Stimulated activated CD4-positive, alpha-beta T cell treated with anti-CD3 and anti-CD28 coated beads, Interleukin-12 subunit alpha, Interleukin-12 subunit beta, amount 100 ng/mL, for 48 hours (primary cell): ENCODE measurements around the gene BAG3.
"Not testable (repeated sequence)": the region's sequence is repeated elsewhere in the genome, so short reads cannot be mapped to it uniquely, and the experiment has no call there.

Source experiments
- DNase-seq, 3 donors: peaks; one replicate each; pipeline ENCODE4 v3.0.0-alpha.2; 2020; ENCODE audit warnings: low read depth in 2 of 3, low spot score in 1 of 3

BAG3 gene

DNA sequence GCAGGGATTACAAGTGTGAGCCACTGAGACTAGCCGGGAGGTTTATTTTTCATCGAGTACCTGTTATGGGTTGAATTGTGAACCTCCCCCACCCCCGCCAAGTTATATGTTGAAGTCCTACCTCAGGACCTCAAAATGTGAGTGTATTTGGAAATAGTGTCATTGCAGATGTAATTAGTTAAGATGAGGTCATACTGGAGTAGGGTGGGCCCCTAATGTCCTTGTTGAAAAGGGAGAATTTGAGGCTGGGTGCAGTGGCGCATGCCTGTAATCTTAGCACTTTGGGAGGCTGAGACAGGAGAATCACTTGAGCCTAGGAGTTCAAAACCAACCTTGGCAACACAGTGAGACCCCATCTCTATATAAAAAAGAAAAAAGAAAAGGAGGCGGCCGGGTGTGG, 10.8 kb upstream of the BAG3 start:
- no peak for DNase-seq

DNA sequence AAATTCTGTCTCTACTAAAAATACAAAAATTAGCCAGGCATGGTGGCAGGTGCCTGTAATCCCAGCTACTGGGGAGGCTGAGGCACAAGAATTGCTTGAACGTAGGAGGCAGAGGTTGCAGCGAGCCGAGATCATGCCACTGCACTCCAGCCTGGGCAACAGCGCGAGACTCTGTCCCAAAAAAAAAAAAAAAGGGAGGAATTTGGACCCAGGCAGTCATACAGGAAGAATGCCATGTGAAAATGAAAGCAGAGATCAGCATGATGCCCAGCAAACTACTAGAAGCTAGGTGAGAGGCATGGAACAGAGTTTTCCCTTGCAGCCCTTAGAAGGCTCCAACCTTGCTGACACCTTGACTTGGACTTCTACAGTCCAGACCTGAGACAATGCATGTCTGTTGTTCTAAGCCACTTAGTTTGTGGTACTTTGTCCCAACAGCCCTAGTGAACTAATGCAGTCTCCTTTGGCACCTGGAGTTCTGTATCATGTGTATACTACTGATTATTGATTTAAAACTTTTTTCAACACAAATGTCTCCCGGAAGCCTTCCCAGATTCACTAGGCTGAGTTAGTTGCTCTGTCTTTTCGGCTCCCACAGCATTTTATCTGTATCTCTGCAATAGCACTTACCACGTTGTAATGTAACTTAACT, 10.2 kb upstream of the BAG3 start:
- DNase-seq, result no peak

DNA sequence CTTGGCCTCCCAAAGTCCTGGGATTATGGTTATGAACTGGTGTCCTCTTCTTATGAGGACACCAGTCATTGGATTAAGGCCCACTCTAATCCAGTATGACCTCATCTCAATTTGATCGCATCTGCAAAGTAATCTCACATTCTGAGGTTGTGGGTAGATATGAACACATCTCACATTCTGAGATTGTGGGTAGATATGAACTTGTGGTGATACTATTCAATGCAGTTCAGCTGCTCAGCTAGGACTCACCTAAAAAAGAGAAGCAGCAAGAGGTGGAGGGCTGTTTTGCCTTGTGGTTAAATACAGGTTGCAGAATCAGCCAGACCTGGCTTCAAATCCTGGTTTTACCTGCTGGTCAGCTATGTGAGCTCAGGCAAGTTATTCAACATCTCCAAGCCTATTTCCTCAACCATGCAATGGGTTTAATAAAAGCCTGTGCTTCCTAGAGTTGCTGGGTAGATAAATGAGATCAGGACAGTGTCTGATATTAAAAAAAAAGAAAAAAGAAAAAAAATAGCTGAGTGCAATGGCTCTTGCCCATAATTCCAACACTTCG, 8.5 kb upstream of the BAG3 start:
- DNase-seq, result no peak

DNA sequence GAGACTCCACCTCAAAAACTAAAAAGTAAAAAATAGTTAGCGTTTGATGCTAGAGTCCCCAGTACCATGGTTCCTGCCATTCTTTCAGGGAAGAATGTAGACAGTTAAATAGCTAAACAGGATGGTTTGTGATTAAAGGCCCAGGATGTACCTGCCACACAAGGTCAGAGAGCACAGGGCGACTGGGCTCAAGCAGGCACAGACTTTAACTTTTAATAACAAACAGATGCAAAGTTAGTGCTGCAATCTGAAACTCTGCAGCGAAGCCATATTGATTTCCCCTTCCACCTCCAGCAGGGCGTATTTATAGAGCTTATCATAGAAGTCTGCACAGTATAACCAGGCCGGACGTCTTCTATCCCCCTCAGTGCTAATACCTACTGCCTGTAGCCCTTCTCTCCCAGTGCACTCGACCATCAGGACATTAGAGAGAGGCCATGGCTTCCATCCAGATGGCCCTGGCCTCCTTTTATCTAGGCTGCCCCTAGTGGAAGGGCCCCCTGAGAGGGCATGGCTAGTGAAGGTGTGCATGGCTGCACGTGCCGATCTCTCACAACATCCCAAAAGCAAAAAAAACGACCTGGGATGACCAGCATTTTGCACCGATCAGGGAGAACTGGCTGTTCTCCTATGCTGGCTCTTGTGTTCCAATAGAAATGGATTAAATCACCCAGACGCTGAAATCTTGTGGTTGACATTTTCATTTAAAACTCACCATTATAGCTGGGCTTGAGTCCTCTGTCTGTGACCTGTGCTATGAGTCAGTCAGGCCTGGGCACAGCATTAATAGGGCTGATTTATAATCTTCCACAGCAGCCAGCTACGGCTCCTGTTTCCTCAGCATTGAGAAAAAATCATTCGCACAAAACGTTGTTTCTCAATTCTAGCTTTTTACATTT, 7.6 kb upstream of the BAG3 start:
- no peak for DNase-seq

DNA sequence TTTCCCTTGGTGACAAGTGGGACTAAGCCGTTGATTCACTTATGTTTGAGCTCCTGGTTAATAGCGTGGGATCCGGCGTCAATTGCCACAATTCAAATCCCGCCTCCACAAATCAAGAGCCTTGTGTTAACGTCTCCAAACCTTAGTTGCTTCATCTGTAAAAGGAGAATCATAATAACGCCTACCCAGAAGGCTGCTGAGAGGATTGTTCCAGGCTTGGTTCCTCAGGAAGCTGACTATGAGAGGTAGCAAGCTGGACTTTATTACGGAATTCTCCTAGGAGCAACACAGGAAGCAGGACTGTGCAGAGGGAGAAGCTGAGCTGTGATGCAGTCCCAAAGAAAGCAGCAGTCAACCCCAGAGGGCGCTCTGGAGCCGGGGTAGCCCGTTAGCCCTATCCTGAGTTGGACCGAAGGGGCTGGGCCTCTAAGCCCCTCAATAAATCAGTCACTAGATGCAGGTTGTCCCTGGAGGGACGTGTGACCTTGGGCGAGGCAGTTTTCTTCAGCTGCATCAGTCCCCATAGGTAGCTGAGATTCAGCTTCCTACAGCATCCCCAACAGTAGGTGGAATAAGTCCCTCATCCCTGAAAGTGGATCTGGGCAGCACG, 6.9 kb upstream of the BAG3 start:
- DNase-seq, result no peak

DNA sequence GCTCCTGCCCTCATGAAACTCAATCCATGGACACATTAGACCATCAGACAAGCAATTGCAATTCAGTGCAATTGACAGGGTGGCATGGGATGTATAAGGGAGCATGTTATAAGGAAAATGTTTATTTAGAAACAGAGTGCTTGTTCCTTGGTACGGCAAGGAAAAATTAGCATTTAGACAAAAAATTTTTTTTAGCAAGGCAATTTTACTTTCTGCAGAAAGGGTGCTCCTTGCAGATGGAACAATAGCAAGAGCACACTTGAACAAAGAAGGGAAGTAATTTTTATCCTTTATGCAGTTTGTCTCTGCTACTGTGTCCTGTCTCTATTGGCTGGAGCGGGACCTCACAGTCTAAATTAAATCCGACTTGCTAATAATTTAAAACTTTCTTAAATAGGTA, 6.2 kb upstream of the BAG3 start:
- DNase-seq, result no peak

DNA sequence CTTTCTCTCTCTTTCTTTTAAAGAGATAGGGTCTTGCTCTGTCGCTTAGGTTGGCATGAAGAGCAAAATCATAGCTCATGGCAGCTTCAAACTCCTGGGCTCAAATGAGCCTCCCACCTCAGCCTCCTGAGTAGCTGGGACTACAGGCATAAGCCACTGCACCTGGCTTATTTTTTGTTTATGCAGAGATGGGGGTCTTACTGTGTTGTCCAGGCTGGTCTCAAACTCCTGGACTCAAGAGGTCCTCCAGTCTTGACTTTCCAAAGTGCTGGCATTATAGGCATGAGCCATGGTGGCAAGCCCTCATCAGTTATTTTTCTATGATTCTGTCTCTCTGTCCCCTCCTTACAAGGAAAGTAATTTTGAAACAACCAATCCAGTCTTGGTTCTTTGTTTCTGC, 1.1 kb upstream of the BAG3 start:
- DNase-seq, result no peak

DNA sequence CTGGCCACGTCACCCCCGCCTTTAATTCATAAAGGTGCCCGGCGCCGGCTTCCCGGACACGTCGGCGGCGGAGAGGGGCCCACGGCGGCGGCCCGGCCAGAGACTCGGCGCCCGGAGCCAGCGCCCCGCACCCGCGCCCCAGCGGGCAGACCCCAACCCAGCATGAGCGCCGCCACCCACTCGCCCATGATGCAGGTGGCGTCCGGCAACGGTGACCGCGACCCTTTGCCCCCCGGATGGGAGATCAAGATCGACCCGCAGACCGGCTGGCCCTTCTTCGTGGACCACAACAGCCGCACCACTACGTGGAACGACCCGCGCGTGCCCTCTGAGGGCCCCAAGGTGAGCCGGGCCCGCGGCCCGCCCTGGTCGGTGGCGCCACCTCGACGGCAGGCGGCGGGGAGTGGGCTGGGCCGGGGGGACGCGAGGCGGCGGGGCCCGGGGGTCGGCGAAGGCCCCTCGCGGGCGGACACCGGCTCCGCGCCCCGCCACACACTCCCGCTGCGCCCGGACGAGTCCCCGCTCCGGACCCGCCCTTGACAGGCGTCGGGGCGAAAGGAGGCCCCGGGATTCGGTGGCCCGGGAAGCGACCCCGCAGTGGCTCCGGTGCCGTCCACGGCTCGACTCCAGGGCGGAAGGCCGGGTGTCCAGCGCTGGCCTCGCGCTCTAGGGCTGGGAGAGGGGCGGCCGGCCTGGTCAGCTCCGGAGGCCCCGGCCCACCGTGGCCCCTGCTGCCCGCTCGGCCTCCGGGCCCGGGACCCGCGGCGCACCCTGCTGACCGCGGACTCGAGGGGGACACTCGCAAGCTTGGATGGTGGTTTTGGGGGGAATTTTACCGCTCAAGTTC, 557 bp downstream of the BAG3 start:
- DNase-seq, result no peak

DNA sequence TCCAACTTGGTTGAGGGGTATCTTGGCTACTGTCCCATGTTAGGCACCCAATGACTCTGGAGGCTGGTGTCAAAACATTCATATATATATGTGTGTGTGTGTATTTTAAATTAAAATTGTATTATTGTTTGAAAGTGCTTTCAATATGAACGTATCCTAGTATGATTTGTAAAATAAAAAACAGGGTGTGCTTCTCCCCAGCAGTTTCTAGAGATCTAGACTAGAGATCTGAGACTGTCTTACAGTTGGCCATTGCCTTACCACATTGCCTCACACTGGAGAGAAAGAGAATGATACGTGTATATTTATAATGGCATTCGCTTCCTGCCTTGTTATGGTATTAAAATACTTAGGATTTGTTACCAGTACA, 1.2 kb downstream of the BAG3 start:
- DNase-seq, result peak in 1 of 3 donors; percentile 9

DNA sequence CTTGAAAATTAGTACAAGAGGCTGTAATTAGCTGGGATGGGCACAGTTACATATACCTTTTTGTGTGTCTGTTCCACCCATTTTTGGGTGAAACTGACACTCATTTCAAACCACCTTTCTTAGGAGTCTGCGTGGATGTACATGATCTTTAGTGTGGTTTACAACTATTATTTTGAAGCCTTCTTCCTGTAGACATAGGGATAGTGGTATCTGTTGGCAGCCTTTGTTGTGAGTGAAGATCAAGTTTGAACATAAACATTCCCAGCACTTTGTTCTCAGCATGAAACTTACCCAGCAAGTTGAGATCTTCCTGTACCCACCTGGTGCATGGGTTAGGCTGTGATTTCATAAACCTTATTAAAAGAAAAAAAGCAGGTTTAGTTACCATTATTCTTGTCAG, 2.0 kb downstream of the BAG3 start:
- no peak for DNase-seq

DNA sequence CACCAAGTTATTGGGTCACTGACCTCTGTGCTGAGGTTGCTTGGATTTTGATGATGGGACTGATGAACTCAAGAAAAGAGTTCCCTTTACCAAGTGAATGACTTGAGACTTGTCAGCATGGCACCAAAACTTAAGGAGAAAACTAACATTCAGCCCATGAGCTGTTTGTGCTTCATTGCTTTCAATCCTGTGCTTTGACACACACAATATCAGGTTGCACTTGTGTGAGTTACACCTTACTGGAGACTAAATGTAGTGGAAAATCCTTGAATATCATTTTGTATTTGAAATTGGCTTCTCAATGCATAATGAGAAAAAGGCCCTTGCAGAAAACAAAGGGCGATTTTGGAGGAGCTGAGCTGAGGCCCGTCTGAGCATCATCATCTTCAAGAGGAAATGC, 2.7 kb downstream of the BAG3 start:
- DNase-seq, result no peak

DNA sequence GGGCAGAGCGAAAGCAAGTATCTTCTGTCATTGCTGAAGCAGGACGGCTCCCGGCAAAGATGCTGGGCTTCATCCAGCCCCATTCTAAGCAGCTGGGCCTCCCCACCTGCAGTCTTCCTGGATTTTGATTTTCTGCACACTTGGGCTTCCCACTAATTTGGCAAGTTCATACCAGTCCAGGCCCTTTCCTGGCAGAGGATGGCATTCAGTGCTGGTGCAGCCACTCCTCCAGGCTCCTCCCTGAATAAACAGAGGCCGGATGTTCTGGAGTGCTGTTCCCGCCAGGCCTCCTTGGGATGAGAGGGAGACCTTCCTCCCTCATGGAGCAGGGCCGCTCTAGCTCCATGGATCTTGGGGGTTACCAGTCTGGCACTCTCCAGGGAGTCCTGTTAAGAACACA, 3.4 kb downstream of the BAG3 start:
- DNase-seq, result no peak

DNA sequence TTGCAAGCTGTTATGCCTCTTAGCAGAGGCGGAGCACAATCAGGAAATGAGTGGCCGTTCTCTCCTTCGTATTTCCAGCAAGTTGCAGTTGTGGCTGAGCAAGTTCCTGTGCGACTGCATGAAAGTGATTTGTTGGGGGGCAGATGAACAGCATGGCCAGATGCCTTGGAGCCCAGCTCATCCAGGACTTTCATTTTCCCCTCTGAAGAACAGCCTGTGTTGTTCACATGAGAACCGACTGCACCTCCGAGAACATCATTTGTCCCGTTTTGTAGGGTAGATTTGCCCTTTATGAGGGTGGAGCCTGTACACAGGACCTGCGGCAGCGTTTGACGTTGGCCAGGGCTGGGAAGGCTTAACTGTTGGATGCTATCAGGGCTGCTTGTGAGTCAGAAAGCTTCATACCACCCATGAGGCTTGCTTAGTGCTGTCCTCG, 4.4 kb downstream of the BAG3 start:
- peak; percentile 38 to 55 (median 44) for DNase-seq

DNA sequence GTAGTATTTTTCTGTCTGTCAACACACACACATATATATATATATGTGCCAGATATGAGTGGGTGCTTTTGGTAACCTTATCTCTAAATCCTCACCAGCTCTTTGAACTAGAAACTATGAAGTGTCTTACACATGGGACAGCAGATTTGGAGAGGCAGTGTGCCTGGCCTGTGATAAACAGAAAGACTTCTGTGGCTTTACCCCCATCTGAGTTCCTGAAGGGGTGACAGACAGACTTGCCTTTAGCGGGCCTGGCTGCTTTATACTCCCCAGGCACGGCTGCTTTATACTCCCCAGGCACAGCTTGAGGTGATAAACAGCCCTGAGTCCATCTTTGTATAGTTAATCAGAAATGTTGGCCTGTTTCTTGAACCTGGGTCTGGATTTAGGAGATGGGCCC, 5.6 kb downstream of the BAG3 start:
- DNase-seq, result no peak

DNA sequence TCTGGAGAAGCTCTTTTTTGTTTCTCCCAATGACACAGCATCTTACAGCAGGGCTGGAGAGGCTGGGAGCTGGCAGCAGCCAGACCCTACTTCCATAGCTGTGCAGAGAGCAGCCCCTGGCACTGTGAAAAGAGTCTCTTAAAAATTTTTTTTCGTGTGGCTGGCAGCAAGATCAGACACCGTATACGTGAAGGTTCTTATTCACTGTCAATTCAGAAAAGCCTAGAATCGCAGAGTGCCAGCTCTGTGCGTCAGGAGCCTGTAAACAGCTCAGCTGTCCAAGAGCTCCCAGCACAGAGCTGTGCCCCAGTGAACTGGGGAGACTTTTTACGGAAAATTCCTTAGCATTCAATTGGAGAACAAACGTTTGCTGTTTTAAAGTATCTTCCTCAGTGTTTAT, 6.5 kb downstream of the BAG3 start:
- DNase-seq, result no peak

DNA sequence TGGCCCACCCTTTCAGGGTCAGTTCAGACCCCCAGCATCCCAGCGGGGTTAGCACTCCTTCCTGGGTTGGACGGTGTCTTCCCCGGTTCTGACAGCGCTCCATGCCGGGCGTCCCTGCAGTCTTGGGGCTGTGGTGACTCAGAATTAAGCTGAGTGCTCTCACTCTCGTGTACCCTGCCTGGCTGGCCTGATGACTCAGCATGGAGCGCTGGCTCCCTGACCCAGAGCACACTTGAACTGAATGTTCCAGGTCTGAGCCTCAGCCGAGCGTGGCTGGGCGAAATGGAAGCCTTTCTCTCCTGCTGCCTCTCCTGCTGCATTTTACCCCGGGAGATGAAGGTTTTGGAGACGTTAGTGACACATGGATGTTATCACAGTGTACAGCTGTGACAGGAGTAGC, 7.1 kb downstream of the BAG3 start:
- no peak for DNase-seq

DNA sequence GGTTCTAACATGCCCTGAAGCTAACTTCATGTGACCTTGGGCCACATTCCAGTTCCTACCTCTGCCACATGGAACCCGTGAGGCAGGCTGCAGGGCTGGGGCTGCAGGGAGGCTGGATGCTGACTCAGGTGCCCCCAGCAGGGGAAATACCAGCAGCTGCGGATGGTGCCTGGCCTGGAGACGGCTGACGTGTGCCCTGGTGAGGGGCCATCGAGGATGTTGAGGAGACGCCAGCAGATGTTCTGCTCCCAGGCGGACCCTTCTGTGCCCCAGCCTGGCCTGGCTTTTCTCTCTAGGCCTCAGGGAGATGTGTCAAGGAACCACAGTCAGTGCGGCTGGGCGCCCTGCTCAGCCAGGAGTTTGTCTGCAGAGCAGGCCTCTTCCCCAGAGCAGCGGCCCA, 8.8 kb downstream of the BAG3 start:
- DNase-seq, result no peak

DNA sequence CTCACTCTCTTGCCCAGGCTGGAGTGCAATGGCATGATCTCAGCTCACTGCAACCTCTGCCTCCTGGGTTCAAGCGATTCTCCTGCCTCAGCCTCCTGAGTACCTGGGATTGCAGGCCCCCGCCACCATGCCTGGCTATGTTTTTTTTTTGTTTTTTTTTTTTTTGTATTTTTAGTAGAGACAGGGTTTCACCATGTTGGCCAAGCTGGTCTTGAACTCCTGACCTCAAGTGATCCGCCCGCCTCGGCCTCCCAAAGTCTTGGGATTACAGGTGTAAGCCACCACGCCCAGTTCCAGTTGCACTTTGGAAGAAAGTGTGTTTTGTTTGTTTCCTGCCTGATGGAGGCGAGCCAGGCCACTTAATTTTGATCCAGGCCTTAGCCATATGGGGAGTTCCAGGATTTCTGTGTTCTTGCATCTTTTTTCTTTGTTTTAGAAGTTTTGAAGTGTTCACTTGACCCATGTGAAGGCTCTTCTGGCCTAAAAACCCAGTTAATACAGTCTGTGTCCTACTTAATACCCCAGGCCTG, 11.0 kb downstream of the BAG3 start:
- not testable (repeated sequence) for DNase-seq

DNA sequence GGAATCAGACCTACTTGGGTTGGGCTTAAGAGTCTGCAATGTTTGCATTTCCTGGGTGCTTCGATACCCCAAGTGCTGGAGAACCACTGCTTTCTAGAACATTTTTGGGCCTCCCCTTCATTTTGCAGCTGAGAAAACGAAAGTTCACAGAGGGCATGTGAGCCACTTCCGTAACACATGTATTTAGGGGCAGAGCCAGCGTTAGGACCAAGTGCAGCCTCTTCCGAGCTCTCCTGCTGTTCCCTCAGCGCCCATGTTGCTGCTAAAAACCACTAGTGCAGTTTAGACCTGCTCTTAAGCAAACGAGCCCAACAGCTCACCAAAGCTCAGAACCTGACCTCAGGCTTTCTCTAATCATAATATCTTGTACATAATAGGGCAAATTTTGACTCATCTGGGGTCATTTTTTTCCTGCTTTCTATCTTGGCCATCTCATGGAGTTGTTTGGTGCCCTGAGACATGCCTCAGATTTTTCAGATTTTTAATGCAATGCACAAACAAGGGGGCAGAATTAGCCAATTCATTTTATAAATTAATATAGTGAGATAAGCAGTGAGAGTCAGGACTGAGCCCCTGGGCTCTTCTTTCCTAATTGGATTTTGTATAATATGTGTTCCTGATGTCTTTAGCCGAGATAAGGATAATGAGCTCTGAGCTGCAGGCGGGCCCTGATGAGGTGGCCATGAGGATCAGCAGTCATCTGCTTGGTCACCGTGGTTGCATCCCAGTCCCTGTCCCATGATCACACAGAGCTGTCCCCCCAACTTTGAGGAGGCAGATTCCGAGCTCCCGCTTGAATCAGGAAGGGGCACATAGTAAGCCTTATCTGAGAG, 12.9 kb downstream of the BAG3 start:
- no peak for DNase-seq
